WERI-Rb-1 (cell line): ENCODE results near the gene AGBL3.
A peak's percentile ranks its signal among the peaks of the same experiment; 100 is the strongest.

Experiments
- DNase-seq: peaks from one replicate; pipeline ENCODE4 v3.0.0-alpha.2; 2020
- H3K27ac ChIP-seq: fragments of 250-450 bp; sonication (Bioruptor Pico); 2 replicates; pipeline ENCODE4 v1.5.1; 2020; ENCODE audit warnings: mild to moderate bottlenecking, moderate library complexity
- H3K27me3 ChIP-seq: fragments of 250-450 bp; sonication (Bioruptor Pico); 2 replicates; pipeline ENCODE4 v1.5.1; 2021; ENCODE audit warnings: mild to moderate bottlenecking, low read depth, moderate library complexity; ENCODE audit not compliant: insufficient read depth, severe bottlenecking
- H3K36me3 ChIP-seq: fragments of 250-450 bp; sonication (Bioruptor Pico); 2 replicates; pipeline ENCODE4 v1.5.1; 2020; ENCODE audit warnings: mild to moderate bottlenecking, moderate library complexity
- H3K4me3 ChIP-seq: 2 replicates; pipeline ENCODE4 v1.5.1; 2011; ENCODE audit warnings: low read depth, mild to moderate bottlenecking, control low read depth, low read length
- H3K9me3 ChIP-seq: fragments of 250-450 bp; sonication (Bioruptor Pico); 2 replicates; pipeline ENCODE4 v1.5.1; 2021; ENCODE audit warnings: mild to moderate bottlenecking, moderate library complexity; ENCODE audit not compliant: severe bottlenecking
- TF ChIP-seq, protein P1 (sequence below): IDR thresholded peaks from 2 replicates; pipeline ENCODE4 v1.5.1; 2011; ENCODE audit warnings: low read depth, mild to moderate bottlenecking, control low read depth, inconsistent platforms, low read length

Gene AGBL3

DNA sequence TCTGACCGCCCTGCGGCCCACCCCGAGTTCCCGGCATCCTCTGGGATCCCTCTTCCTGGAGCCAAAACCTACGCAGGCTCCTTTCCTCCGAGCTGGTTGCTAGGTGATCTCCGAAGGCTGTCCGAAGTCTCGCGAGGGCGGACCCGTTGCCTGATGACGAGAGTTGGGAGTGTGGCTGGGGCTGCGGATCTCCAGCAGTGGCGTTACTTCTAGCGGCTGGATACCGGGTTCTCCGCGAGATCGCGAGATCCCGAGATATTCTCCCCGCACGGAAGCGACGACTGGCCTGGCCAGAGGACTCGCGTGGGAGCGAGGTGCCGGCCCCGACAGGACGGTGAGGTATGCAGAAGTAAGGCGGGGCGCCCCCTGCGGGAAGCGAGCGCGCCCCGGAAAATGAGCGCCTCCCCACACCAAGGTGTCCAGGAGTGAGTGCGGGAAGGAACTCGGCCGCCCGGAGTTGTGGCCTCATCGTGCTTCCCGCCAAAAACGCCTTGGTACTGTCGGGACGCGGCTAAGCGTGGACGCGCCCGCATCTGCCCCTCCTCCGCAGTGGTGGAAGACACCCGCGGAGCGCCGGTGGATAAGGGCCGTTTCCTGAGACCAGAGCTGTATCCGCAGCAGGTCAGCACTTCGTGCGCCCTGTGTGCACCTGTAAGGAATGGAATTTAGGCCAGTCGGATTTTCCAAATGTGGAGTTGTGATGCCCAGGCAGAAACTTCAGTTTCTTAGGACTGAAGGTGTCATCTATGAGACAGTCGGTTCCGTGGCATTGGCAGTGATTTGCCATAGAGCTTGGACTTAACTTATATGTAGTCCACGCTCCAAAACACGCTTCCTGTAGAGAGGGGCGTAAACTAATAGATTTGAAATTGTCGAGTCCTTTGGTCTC, at the start of gene AGBL3:
TSS of gene AGBL3 (plus strand) at position 146 of the 889 bp plus-strand sequence. CDS start 1,426 bp downstream, outside the sequence.
- peak within 1 kb of the TSS; percentile 84 for H3K4me3 ChIP-seq
- H3K9me3 ChIP-seq: no peaks in the 10 kb centered on the region
- TF ChIP-seq, protein P1, sequence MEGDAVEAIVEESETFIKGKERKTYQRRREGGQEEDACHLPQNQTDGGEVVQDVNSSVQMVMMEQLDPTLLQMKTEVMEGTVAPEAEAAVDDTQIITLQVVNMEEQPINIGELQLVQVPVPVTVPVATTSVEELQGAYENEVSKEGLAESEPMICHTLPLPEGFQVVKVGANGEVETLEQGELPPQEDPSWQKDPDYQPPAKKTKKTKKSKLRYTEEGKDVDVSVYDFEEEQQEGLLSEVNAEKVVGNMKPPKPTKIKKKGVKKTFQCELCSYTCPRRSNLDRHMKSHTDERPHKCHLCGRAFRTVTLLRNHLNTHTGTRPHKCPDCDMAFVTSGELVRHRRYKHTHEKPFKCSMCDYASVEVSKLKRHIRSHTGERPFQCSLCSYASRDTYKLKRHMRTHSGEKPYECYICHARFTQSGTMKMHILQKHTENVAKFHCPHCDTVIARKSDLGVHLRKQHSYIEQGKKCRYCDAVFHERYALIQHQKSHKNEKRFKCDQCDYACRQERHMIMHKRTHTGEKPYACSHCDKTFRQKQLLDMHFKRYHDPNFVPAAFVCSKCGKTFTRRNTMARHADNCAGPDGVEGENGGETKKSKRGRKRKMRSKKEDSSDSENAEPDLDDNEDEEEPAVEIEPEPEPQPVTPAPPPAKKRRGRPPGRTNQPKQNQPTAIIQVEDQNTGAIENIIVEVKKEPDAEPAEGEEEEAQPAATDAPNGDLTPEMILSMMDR: peak; percentile 66
- peak within 1 kb of the TSS; percentile 96 for H3K27ac ChIP-seq
- no peaks in the 10 kb centered on the region for H3K27me3 ChIP-seq
- peaks cover 19% of the 10 kb centered on the region for H3K36me3 ChIP-seq
- peak; percentile 97 for DNase-seq

DNA sequence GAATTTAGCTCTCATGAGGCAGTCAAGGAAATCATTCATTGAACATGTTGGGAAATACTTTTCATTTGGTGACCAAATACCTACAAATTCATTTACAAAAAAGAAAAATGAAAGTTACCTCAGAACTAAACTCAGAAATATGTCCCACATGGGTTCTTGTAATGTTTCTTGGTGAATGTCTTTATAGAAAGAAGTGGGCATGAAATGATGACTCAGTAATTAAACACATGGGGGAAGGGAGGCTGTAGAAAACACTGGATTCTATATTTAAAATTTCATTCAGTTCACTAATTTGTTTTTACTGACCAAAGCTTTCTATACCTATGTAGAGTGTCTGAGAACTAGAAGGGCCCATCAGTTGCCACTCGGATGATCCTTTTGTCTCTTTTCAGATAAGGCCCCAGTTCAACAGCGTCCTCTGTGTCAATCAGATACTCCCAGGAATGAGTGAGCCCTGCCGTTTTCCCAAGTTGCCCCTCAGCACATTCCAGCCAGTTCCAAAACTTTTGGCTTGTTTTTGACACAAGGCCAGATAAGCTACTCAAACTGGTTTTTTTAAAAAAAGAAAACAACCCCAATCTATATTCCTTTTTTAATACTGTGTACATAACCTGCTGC, 49.3 kb upstream of the AGBL3 start:
- Histone ChIP-seq H3K36me3 (no peaks in the 10 kb centered on the region), H3K4me3 (no peak overlapping the region), H3K9me3 (no peaks in the 10 kb centered on the region), H3K27ac (no peak overlapping the region), H3K27me3 (no peaks in the 10 kb centered on the region)
- DNase-seq: no peak
- TF ChIP-seq, protein P1: no peak

DNA sequence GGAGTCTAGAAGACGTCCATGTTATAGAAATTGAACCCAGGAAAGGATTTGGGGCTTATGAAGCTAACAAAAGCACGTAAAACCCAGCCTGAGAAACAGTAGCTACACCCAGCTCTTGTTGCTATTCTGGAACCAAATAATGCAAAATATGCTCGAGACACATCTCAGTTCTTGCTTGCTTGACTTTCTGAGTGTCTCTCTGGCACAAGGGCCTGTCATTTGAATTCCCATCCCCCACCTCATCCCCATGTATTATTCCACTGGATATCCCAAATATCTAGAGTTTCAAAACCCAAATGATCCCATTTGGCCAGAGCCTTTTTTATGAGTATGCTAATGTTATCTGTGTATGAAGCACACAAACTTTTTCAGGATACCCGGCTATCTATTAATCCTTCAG, 48.2 kb upstream of the AGBL3 start:
- Histone ChIP-seq H3K27me3 (no peaks in the 10 kb centered on the region), H3K36me3 (no peaks in the 10 kb centered on the region), H3K9me3 (no peaks in the 10 kb centered on the region), H3K4me3 (no peak overlapping the region), H3K27ac (no peak overlapping the region)
- DNase-seq: no peak
- TF ChIP-seq, protein P1: no peak

DNA sequence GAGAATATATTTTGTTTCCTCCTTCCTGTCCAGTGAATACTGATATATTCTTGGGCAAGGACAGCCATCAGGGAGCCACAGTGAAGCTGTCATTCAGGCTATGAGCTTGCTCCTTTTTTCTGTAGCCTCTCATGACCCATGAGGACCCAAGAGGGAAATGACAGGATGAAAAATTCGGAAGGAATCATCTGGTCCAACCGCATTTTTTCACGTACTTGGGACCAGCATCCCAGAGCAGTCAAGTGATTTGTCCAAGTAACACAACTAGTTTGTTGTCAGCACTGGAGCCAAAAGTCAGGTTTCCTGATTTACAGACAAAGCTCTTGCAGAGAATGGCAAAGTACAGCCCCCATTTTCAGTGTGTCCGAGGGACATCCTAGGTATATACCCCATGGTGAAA, 47.2 kb upstream of the AGBL3 start:
- Histone ChIP-seq H3K27me3 (no peaks in the 10 kb centered on the region), H3K9me3 (no peaks in the 10 kb centered on the region), H3K27ac (no peak overlapping the region), H3K4me3 (no peak overlapping the region), H3K36me3 (no peaks in the 10 kb centered on the region)
- TF ChIP-seq, protein P1: no peak
- DNase-seq: no peak

DNA sequence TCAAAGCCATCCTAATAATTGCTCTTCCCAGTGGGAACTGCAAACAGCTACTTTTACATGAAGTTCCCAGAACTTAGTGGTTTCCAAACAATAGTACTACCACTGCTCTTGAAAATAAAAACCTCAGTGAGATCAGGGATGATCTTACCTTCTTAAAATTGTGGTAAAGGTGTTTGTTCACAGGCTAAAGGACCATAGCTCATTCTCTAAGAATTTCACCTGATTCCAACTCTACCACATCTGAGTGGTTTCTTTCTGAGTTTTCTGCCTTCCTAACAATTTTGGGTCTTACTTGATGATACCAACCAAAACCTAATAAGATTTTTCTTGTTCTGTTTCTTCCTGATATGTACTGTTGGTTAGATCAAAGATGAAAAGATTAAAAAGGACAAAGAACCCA, 45.6 kb upstream of the AGBL3 start:
- no peak overlapping the region for H3K4me3 ChIP-seq
- H3K27ac ChIP-seq: no peak overlapping the region
- no peak for DNase-seq
- no peaks in the 10 kb centered on the region for H3K9me3 ChIP-seq
- no peaks in the 10 kb centered on the region for H3K36me3 ChIP-seq
- no peaks in the 10 kb centered on the region for H3K27me3 ChIP-seq
- TF ChIP-seq, protein P1: no peak
